GM19324 (cell line): Measurements from ENCODE around the gene MAPK1IP1L.

Experiments
- ATAC-seq: cut with Tn5 transposase; IDR thresholded peaks from one replicate; pipeline ENCODE4 v1.9.1; 2021; ENCODE audit warnings: mild to moderate bottlenecking, moderate library complexity; ENCODE audit not compliant: unreplicated experiment, low FRiP score

Gene MAPK1IP1L

GRCh38 chr14:55092341-55092740 is 40.9 kb downstream of the MAPK1IP1L start:
- no peak for ATAC-seq

DNA sequence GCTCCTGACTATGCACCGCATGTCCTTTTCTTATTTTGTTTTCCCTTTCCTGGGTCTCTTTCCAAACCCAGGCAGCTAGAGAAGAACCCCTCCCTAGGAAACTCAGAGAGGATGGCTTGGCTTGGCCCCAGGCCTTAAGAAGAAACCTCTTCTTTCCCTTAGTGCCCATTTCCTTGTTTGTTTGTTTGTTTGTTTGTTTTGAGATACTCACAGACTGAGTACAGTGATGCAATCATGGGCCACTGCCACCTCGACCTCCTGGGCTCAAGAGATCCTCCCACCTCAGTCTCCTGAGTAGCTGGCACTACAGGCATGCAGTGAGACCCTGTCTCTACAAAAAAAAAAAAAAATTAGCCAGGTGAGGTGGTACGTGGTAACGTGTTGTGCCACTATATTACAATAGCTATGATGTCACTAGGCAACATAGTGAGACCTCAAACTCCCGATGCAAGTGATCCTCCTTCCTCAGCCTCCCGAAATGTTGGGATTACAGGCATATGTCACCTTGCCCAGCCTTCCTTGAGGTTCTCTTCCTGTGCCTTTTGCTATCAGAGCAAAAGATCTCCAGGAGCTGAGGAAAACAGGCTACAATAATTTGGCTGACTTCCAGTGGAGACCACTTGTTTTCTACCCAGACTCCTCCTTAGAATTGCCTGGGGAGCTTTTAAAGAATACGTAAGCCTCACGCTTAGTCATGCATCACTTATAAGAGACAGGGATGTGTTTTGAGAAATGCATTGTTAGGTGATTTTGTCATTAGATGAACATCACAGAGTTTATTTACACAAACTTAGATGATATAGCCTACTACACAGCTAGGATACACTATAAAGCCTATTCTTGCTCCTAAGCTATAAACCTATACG is 43.1 kb downstream of the MAPK1IP1L start:
- no peak for ATAC-seq

- peak; percentile 57 for ATAC-seq
Observed at GRCh38 chr14:55097881-55098560, 46.6 kb downstream of the MAPK1IP1L start.

GRCh38 chr14:55098561-55098898 is 47.1 kb downstream of the MAPK1IP1L start:
- no peak for ATAC-seq

GRCh38 chr14:55099756-55100155 is 48.3 kb downstream of the MAPK1IP1L start:
- no peak for ATAC-seq

DNA sequence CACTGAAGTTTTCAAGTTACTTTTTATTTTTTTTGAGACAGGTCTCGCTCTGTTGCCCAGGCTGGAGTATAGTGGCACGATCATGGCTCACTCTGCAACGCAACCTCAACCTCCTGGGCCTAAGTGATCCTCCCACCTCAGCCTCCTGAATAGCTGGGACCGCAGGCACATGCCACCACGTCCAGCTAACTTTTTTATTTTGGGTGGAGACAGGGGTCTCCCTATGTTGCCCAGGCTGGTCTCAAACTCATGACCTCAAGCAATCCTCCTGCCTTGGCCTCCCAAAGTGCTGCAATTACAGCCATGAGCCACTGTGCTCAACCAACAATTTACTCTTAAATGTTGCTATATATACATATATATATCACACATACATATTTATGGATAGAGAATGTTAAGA is 50.3 kb downstream of the MAPK1IP1L start:
- no peak for ATAC-seq

DNA sequence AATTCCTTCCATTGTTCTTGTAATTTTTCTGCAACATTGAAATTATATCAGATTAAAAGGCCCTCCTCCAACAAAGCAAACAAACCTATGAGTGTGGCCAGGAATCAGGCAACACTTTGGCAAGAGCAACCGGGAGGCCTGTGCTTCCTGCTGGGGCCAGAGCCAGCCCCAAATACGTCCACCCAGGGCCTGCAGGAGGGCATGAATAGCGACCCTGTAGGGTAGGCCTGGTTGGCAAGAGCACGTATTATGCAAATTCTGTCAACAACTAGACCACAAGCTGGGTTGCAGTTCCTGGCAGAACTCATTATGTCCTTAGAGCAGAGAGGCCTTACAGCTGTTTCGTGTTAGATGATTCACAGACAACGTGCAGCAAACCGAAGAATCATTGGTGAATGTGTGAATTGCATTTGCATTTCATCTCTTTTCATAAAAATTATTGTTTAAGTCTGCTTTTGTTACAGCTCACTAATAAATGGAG is 50.7 kb downstream of the MAPK1IP1L start:
- ATAC-seq = peak; percentile 91

GRCh38 chr14:55103005-55103640 is 51.7 kb downstream of the MAPK1IP1L start:
- no peak for ATAC-seq

DNA sequence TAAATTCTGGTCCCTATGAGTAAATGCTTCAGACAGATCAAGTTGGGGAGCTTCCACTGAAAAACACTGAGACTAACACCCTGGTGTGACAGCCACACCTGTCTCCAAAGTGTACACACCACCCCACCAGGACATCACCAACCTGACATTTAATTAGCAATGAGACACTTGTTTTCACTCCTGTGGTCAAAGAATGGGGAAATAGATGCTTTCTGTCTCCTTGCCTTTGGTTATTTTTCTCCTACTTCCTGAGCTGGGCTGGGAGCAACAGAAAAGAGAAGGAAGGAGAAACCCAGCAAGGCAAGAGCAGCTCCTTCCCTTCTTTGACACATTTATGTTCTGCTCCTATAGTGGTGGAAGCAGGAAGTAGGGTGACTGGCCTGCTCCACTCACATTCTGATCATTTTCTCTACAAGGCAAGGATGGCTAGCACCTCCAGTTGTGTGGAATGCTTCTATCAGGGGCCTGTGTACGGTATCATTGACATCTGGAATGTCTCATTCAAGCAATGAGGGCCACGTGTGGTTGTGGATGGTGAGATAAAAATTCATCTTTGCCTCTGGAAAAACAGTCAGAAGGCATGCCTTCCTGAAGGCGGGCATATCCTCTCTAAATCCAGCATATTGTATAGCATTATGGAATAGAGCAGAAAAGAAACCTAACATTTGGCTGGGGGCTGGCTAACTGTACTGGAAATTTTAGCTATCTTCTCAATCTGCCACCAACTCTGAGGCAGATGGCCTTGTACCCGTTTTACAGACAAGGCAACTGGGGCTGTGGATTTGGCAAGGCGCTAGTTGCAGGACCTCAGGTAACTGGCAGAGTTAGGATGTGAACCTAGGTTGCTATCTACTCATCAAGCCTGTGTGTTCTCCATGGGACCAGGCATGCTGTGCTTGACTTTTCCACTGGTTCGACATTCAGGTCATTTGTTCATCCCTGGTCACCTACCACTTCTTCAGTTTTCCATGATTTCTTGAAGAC is 52.8 kb downstream of the MAPK1IP1L start:
- no peak for ATAC-seq

- ATAC-seq = no peak
Observed at GRCh38 chr14:55105991-55106390, 54.5 kb downstream of the MAPK1IP1L start.

DNA sequence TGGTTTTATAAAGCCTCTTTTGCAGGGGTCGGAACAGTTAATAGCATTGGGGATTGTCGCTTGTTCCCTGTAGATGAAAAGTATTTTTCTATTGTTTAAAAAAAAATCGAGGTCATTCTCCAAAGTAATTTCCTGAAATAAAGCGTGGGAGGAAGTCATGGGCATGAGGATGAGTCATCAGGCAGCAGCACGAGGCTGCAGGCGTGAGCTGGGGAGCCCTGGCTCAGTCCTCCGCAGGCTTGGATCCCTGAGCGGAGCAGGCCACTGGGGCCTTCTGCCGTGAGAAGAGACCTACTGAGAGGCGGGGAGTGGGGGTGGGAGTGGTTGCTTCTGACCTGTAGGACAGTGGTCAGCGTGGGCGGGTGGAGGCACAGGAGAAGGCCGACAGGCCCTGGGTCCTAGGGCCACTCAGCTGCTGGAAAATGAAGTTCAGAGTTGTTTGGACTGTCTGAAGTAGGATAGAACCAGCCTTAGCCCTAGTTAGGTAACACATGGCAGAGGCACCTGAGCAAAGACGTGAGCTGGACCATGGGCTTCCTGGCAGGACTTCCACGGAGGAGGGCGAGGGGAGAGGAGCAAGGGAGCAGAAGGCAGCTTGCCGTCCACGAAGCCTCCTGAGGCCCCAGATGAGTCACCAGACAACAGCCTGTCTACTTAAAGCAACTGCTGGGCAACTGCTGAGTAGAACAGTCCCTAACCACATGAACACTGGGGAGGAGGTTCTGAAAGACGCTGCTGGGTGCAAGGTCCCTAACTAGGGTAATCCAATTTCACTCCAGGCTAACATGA is 56.5 kb downstream of the MAPK1IP1L start:
- ATAC-seq = no peak

DNA sequence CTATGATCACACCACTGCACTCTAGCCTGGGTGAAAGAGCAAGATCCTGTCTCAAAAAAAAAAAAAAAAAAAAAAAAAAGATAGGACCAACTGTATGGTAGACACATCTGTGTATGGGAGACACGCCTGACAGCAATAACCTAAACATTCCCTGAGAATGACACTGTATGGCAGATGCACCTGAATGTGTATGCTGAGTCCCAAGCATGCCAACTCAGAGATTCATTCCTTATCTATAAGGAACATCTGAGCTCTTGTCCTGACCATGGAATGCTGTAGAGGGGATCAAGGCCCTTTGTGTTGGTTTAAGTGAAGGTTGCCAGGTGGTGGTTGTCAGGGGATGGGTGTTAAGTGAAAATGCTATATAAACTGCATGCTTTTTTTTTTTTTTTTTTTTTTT is 58.4 kb downstream of the MAPK1IP1L start:
- no peak for ATAC-seq

GRCh38 chr14:55111122-55111708 is 59.8 kb downstream of the MAPK1IP1L start:
- ATAC-seq = no peak

DNA sequence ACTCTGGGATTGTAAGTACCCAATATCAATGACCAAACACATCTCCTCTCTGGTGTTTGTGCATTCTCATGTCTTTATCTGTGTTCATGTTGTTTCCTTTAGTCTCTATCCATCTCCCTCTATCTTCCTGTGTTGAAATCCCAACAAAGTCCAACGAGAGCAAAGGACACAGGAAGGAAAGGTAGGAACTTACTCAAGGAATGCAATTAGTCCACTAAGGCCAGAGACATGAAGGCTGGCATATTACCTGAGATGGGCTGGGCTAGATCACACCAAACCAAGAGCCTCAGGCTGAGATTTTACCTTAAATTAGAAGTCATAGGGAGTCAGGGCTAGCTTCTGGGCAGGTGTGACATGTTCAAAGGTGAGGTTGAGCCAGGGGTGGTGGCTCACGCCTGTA is 63.3 kb downstream of the MAPK1IP1L start:
- no peak for ATAC-seq

DNA sequence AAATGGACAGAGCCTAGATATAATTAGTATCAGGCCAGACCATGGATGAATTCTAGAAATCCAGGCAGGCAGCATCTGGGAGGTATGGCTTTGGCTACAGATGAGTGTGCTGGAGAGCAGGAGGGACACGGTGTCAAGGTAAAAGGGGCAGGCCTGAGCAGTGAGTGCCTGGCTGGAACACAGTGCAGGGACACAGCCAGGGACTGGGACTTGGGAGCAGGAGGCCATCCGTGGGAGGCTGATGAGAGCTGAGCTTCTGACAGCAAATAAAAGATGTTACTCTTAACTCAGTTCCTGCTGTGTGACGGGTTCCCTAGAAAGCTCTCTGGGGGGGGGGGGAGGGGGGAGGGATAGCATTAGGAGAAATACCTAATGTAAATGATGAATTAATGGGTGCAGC is 64.0 kb downstream of the MAPK1IP1L start:
- no peak for ATAC-seq

DNA sequence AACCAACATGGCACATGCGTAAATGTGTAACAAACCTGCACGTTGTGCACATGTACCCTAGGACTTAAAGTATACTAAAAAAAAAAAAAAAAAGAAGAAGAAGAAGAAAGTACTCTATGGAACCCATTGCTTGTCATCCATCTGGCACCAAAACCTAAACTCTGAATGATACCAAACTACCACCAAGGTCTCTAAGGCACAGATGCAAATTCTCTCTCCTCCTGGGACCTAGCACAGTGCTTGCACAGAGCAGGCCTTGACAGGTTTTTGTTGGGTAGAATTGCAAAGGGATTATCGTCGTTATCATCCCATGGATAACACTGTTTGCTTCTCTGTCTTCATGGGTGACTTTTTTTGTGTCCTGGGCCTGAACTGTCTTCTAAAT is 64.4 kb downstream of the MAPK1IP1L start:
- no peak for ATAC-seq

DNA sequence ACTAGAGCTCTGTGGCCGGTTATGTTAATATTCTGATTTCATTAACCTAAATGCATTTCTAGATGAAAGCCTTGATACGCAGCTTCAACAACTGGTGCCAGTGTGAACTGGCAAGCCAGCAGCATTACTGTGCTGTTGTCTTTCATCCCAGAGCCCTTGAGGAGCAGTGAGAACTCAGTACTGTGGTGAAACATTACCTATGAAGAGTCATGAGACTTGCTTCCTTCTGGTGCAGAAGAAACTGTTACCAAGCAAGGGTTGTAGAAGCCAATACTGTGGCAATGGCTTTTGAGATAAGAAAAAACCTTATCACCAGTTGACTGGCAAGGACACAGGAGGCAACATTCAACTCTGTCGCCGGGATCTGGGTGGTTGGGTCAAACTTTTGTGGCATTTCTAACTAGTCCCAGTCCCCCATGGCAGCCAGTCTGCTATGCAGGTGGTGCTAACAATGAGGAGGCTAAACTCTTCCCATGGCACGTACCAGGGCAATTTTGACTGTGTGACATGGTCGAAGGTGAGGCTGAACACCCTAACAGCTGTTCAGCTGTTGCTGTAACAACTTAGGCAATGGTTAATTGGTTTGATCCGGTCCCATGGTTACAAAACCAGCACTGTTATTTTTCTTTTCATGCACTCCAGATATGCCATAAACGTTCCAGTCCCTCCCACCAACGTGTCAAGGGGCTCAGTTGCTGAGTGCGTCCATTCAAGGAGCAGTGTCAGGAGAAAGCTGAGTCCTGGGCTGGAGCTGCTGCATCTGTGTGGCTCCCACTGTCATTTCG is 65.0 kb downstream of the MAPK1IP1L start:
- ATAC-seq = no peak

GRCh38 chr14:55117803-55118441 is 66.5 kb downstream of the MAPK1IP1L start:
- ATAC-seq = no peak
